ENCODE results near the gene SLC30A9.

DNA sequence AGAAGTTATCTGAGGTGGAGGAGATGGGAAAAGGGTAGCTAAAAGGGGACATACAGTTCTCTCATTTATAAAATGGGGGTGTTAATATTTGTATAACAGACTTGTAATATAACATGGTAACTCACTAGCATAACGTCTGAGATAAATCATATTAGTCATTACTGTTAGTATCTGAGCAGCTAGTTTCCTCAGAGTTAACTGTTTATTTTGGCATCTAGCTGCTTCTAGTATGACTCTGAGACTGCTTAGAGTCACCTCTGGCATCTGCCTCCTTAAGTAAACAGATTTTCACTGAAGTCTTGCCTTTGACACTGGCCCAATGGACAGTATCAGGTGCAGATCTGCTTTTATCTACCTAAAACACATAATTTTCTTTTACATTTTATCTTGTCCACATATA is 58.1 kb downstream of the SLC30A9 start:
- TF ChIP-seq CTCF (optimal IDR thresholded peaks at IDR 0.05 in 1 of 3, IDR thresholded peaks at IDR 0.05 in 1 of 3, conservative IDR thresholded peaks at IDR 0.05 in 1 of 3; ENCODE audit: extremely low read depth in 1 of 3, insufficient read depth in 2 of 3, low read length in 3 of 3) = no peak
- TF ChIP-seq EZH2 (IDR thresholded peaks at IDR 0.05; ENCODE audit: low read length) = no peak

Data from keratinocyte (primary cell).